ENCODE results near the gene SERPINE1.

Gene SERPINE1

GRCh38 chr7:101170617-101171441, 43.9 kb downstream of the SERPINE1 start:
- no peak for DNase-seq

- no peak for DNase-seq
These were observed 44.5 kb downstream of the SERPINE1 start for GRCh38 chr7:101171442-101171837.

GRCh38 chr7:101172005-101172853, 45.3 kb downstream of the SERPINE1 start:
- no peak for DNase-seq

- DNase-seq: peak; percentile 88
These were observed 46.2 kb downstream of the SERPINE1 start for GRCh38 chr7:101172854-101173751.

- DNase-seq: peak; percentile 44
These were observed 46.9 kb downstream of the SERPINE1 start for GRCh38 chr7:101173752-101174244.

GRCh38 chr7:101174322-101174854, 47.5 kb downstream of the SERPINE1 start:
- no peak for DNase-seq

- no peak for DNase-seq
These were observed 48.8 kb downstream of the SERPINE1 start for GRCh38 chr7:101175664-101176063.

- no peak for DNase-seq
These were observed 50.7 kb downstream of the SERPINE1 start for GRCh38 chr7:101177644-101178043.

GRCh38 chr7:101179117-101179516, 52.2 kb downstream of the SERPINE1 start:
- DNase-seq: no peak

GRCh38 chr7:101179713-101180112, 52.8 kb downstream of the SERPINE1 start:
- no peak for DNase-seq

GRCh38 chr7:101180130-101180755, 53.3 kb downstream of the SERPINE1 start, which contains the start of gene NAT16:
NAT16 (minus strand) TSS chr7:101180293; CDS start chr7:101174807, 5,486 bp downstream.
- DNase-seq: no peak

- DNase-seq: peak; percentile 67
These were observed 58.4 kb downstream of the SERPINE1 start for GRCh38 chr7:101185258-101185839.

GRCh38 chr7:101186194-101186593, 59.3 kb downstream of the SERPINE1 start:
- no peak for DNase-seq

GRCh38 chr7:101186844-101187428, 60.0 kb downstream of the SERPINE1 start:
- DNase-seq: no peak
